ENCODE results near the gene SLC22A7.
"Not testable (repeated sequence)": the region's sequence is repeated elsewhere in the genome, so short reads cannot be mapped to it uniquely, and the experiment has no call there.

The SLC22A7 gene

DNA sequence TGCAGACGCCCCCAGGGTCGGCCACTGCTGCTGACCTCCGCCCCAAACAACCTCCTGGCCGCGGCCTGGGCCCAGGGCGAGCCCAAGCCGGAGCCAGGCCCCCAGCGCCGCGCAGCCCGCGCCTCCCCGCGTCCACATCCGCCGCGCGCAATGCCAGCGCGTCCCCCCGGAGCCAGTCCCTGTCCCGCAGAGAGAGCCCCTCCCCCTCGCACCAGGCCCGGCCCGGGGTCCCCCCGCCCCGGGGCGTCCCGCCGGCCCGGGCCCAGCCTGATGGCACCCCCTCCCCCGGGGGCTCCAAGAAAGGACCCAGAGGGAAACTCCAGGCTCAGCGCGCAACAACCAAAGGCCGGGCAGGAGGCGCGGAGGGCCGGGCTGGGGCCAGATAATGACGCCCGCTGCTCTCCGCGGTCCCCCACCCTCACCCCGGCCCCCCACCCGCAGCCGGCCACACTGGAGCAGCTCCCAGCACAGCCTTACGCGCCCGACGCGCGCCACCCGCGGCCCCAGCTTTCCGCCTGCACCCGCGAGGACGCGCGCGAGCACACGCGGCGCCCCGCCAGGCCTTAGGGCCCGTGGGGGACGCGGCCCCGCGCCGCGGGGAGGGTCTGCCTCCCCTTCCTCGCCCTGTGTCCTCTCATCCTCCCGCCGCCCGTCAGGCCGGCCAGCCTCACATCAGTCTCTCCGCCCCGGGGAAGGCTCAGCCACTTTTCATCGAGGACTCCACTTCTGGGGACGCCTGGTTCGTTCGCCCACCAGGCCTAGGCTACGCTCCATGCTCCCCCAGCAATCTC is 12.9 kb upstream of the SLC22A7 start:
- no peak for DNase-seq

DNA sequence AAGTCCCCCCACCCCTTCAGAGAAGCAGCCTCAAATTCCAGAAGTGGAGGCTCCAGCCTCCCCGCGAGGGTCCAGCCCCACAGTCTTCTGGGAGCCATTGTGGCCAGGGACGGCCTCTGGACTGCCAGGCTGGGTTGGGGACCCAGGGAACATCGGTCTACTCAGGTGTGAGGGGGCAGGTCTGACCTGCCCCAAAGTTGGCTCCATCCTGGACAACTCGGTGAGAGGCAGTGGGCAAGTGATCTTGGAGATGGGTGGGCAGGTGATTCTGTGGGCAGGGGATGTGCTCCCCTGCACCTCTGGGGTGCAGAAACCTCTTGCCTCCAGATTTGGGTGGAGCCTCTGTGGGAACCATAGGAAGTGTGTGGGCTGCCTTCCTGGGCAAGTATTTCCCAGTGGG is 12.2 kb upstream of the SLC22A7 start:
- DNase-seq = no peak

DNA sequence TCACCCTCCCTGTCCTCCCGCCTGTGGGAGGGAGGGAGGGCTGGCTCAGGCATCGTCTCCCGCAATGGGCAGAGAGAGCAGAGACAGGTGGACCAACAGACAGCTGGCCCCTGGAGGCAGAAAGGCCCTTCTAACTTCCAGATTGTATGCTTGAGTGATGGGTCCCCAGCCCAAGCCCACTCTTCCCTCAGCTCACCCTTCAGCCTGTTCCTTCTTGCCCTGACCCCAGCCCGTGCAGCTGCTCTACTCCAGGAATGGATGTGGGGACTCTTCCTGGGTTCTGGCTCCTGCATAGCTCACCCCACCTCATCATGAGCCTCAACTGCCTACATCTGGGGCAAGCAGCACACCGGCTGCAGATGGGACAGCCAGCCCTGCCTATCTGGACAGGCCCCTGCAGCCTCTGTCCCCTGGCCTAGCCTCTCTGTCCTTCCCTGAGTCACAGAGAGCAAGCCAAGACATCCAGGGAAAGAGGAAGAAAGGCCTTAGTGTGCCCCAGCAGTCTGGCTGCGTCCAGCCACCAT is 11.5 kb upstream of the SLC22A7 start:
- DNase-seq = no peak

DNA sequence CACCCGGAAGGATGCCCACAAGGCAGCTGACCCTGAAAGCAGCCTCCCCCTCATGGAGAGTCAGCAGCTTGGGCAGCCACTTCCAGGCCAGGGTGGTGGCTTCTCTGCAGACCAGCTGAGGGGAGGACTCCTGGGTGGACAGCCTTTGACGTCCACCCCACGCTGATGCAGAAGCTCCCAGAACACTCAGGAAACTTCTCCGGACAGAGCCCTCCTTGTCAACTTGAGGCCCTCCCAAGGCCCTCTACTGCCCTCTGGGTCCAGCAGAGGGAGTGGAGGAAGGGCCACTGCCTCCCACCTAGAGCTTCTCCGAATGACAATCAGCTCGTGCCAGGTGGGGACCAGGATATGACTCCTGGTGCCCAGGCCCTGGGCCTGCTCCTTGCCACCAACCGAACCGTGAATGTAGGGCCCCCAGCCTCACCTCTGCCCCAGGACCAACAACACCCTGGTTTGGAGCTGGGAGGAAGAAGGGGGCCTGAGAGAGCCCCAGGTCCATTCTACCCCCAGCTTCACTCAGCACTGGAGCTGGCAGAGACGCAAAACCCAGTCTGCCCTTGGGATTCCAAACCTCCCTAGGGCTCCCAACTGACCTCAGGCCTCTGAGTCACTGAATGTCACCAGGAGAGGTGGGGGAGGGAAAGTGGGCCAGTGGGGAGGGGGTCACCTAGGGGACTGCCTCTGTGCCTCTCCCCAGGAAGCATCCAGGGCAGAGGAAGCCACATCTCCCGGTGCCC is 10.9 kb upstream of the SLC22A7 start:
- DNase-seq = no peak

DNA sequence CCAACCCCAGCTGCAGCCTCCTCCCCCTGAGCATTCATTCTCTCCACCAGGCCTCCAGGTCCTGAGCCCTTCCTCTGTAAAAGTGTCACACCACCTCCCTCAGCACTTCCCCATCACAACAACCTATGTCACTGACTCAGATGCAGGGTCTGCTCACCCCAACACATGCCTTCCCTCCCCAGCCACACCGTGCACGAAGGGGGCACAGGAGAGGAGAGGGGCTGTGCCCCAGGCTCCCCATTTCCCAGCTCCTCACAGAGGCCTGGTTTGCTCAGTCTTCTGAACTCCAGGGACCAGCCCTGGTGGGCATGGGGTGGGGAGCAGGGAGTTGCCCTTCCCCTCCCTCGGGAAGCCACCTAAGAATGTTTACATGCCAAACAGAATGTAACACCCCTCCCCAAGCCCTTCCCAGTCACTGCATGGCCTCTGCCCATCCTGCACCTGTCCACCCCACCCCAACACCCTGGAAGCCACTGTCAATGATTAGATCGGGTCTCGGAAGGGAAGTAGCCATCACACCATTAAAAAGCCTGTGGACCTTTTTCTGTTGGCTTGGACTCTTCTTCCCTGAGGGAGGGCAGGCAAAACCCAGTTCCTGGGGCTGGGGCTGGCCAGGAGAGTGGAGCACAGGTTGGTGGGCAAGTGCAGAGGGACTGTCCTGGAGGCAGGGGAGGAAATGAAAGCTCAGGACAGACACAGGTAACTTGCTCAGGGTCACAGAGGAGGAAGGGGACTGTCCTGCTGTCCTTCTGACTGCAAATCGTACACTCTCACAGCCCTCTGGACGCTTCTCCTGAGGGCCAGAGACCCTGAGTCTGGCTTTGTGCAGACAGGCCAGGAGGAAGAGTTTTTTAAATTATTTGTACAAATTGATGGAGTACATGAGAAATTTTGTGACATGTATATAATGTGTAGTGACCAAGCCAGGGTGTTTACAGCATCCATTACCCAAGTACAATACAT is 10.1 kb upstream of the SLC22A7 start:
- no peak for DNase-seq

DNA sequence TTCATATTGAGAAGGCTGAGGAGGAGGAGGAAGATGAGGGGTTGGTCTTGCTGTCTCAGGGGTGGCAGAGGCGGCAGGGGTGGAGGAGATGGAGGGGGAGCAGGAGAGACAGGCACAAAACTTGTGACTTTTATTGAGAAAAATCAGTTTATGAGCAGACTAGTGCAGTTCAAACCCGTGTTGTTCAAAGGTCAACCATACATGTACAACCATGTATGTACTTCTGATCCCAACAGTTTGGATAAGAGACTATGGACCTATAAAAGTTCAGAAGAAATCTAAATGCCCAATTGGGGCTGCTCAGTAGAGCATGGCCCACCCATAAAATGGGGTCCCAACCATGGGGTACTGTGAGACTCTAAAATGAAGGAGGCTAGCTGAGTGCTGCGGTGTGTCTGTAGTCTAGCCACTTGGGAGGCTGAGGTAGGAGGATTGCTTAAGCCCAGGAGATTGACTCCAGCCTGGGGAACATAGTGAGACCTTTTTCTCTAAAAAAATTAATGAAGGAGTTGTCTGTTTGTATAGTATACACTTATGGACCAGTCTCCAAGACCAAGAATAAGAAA is 7.6 kb upstream of the SLC22A7 start:
- DNase-seq = no peak

DNA sequence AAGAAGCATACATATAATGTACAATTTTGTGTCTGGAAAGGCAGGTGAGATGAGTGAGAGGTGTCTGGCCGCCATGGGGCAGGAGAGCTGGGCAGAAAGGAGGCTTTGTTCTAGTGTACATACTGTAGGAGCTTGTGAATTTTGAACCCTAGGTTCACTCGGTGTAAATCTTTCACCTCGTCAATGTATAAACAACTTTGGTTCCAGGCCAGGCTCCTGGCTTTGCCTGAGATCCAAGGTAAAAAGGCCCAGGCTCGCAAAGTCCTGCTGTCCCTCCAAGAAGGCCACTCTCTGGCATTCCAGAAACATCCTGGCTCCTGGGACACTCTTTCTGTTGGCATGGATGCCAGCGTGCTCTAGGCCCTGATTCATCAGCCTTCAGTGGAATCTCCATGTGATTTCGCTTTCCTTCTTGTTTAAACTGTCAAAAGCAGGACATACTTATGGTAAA is 7.1 kb upstream of the SLC22A7 start:
- no peak for DNase-seq

DNA sequence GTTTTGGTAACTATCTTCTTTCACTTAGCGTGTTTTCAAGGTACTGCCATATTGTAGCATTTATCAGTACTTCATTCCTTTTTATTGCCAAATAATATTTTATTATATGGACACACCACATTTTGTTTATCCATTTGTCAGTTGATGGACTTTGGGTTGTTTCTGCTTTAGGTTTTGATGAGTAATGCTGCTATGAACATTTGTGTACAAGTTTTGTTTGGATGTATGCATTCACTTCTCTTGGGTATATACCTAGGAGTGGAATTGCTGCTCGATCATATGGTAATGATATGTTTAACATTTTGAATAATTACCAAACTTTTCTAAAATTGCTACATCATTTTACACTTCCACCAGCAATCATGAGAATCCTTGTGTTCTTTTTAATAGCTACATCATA is 6.4 kb upstream of the SLC22A7 start:
- DNase-seq = no peak

DNA sequence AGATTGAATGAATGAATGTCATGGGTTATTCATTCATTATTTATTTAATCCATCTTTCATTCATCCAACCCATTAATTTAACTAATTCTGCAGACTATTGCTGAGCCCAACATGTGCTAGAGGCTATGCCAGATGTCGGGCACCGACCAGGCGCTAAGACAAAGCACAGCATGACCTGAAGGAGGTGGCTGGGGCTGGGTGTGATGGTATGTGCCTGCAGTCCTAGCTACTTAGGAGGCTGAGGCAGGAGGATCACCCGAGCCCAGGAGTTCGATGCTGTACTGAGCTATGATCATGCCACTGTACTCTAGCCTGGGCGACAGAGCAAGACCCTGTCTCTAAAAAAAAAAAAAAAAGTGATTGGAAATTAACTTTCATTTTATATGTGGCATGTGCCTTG is 5.7 kb upstream of the SLC22A7 start:
- DNase-seq = no peak

DNA sequence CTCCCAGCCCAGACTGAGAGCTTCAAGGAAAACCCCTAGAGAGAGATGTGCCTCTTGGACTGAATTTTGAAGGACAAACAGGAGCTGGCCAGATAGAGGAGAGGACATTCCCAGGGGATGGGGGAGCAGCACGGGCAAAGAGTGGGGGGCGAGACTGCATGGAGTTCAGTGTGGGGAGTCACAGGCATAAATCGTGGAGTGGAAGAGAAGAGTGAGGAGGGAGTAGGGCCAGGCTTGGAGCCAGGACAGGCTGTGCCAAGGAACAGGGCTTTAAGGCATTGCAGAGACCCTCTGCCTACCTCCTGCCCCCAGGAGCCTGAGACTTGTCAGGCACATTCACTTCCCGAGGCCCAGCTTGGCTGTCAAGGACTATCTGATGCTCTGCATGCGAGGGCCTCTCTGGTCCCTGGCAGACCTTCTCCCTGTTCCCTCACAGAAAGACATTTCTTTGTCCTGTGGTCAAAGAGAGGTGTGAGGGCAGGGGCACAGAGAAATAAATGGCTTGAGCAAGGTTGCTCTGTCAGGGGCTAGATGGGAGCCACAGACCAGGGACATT is 5.2 kb upstream of the SLC22A7 start:
- DNase-seq = no peak

DNA sequence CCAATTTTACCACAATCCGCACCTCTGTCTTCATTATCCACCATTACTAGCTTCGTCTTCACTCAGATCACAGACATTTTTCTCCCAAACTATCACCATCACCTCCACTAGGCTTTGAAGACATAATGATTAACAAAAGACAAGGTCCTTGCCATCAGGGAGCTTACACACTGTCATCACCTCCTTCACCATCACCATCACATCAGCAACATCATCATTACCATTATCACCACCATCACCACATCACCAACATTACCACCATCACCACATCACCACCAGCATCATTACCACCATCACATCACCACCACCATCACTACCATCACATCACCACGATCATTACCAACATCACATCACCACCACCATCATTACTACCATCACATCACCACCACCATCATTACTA is 4.4 kb upstream of the SLC22A7 start:
- no peak for DNase-seq

DNA sequence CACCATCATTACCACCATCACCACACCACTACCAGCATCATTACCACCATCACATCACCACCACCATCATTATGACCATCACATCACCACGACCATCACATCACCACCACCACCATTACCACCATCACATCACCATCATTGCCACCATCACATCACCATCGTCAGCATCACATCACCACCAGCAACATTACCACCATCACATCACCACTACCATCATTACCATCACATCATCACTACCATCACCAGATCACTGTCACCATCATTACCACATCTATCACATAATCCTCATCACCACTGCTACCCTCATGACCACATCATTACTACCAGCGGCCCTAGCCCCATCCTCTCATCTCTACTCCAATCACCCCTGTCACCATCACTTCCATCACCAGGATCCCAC is 3.5 kb upstream of the SLC22A7 start:
- DNase-seq = no peak

DNA sequence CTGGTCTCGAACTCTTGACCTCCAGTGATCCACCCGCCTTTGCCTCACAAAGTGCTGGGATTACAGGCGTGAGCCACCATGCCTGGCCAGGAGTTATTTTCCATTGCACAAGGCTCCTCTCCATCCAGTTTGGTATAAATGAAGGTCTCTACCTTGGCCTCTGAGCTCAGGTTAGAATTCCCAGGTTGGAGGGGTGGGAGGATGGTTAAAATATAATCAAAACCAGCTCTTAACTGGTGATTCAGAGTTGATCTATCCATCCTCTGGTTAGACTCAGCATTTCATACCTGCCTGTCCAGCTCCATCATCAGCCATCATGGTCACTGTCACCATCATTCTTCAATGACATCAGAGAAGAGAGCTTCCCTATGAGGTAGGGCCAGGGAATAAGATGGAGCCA is 2.6 kb upstream of the SLC22A7 start:
- DNase-seq = no peak

DNA sequence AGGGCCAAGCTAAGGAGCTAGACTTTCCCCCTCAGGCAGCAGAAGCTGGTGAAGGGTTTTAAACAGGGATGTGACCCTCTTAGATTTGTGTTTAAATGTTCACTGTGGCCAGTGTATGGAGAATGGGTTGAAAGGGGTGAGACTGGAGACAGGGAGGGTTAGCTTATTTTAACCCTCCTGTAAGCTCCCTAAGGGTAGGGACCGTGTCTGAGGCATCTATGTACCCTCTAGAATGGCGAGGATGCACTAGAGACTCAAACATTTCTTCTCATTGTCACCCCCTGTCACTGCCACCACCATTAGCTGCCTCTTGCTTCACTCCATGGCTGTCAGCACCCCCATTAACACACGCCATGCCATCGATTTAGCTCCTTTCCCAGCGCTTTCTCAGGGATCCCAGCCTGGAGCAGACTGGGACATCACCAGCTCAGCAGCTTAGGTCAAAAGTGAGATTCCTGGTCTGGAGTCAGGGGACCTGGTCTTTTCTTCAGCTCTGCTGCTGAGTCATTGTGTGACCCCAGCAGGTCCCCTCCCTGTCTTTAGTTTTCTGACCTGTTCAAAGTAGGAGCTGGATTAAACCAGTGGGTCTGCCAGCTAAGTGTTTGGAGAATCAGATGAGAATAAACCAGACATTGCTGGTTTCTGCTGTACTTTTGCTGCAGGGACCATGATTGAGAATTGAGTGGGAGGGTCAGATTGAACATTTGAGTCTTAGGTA is 1.1 kb upstream of the SLC22A7 start:
- DNase-seq = no peak

DNA sequence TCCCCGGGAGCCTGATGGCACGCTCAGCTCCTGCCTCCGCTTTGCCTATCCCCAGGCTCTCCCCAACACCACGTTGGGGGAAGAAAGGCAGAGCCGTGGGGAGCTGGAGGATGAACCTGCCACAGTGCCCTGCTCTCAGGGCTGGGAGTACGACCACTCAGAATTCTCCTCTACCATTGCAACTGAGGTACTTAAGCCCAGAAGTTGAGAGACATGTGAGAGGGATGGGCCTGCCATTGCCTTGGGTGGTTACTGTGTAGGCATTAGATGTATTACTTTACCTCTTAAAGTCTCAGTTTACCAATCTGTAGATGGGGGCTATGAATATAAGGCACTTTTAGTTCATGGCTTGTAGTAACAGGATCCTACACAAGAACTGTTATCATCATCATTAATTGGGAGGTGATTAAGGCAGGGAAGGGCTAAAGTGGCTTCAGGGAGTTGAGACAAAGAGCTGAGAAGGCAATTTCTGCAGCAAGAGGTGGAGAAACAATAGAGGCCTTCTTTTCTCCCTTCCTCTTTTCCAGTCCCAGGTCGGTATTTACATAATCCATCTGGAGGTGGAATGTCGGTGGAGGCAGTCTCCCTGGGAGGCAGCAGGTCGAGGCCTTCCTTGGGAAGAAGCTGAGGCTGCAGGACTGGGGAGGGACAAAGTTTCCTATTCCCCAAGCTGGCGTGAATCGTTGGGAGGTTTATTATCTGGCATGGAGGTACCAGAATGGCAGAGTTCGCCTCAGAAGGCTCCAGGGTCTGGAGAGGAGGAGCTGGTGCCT is 691 bp downstream of the SLC22A7 start:
- DNase-seq = no peak

DNA sequence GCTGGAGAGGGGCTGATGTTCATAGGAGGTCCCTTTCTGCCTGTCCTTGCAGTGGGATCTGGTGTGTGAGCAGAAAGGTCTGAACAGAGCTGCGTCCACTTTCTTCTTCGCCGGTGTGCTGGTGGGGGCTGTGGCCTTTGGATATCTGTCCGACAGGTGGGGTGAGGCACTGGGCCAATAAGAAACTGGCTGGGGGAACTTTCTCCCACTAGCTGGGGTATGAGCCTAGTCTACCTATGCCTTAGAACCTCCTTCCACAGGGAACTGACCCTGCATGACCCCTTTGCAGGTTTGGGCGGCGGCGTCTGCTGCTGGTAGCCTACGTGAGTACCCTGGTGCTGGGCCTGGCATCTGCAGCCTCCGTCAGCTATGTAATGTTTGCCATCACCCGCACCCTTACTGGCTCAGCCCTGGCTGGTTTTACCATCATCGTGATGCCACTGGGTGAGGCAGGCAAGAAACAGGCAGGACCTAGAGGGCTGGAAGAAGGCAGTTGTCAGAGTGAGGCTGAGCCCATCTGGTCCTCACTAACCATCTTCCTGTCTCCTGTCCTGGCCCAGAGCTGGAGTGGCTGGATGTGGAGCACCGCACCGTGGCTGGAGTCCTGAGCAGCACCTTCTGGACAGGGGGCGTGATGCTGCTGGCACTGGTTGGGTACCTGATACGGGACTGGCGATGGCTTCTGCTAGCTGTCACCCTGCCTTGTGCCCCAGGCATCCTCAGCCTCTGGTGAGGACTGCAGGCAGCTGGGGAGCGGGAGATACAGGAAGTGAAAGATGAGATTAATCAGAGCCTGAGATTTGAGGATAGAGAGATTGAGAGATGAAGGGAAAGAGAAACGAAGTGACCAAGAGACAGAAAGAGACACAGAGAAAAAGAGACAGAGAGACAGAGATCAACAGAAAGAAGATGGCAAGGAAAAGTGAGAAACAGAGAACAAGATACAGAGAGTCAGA is 1.6 kb downstream of the SLC22A7 start:
- DNase-seq = no peak

DNA sequence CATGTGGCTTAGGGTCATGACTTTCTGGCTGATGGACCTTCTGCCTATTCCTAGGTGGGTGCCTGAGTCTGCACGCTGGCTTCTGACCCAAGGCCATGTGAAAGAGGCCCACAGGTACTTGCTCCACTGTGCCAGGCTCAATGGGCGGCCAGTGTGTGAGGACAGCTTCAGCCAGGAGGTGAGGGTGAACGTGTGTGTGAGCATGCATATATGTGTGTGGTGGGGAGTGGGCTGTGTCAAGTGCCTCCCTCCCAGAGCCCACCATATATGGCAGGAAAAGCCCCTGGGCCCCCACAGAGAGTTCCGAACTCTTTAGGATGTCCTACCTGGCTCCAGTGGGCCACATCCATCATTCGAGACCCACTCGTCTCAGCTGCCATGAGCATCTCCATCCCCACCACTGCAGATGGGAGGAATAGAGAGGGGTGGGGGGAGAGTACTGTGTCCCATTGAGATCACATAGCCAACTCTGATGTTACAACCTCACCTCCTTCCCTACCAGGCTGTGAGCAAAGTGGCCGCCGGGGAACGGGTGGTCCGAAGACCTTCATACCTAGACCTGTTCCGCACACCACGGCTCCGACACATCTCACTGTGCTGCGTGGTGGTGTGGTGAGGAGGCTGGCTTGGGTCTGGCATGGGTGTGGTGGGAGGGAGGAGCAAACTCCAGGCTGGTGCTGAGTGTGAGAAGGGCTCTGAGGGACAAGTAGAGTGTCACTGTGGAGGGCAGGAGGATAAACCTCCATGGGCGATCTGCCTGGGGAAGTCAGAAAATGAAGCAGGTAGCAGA is 3.2 kb downstream of the SLC22A7 start:
- no peak for DNase-seq

DNA sequence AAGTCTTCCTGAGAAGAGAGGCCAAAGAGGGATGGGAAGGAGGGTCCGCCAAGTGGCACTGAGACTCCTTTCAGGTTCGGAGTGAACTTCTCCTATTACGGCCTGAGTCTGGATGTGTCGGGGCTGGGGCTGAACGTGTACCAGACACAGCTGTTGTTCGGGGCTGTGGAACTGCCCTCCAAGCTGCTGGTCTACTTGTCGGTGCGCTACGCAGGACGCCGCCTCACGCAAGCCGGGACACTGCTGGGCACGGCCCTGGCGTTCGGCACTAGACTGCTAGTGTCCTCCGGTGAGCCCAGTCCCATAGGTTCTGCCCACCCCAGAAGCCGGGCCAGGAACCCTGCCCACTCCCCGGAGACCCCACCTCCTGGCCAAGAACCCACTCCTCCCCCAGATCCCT is 4.1 kb downstream of the SLC22A7 start:
- no peak for DNase-seq

DNA sequence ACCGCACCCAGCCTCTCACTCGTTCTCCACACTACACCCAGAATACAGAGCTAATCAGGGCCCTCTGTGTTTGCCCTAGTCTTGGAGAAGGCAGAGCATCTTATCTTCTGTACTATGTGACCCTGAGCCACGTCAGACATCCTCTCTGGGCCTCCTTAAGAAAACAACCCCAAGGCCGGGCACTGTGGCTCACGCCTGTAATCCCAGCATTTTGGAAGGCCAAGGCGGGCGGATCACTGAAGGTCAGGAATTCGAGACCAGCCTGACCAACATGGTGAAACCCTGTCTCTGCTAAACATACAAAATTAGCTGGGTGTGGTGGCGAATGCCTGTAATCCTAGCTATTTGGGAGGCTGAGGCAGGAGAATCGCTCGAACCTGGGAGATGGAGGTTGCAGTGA is 4.9 kb downstream of the SLC22A7 start:
- DNase-seq = not testable (repeated sequence)

Data from RPMI8226 (cell line).